Measurements from ENCODE around the gene RTN4RL1. TPM values are rescaled to one million over a fixed set of nuclear protein-coding genes. Genes with fewer than 3 reads are reported as not detected.

The RTN4RL1 gene
- total and polyA plus RNA-seq, 9 of the 15 experiments (the other 6 are each of a cell fraction or from before 2014, with no cell fraction given) = 0.04 to 0.06 (median 0.04) TPM; not detected in 5

DNA sequence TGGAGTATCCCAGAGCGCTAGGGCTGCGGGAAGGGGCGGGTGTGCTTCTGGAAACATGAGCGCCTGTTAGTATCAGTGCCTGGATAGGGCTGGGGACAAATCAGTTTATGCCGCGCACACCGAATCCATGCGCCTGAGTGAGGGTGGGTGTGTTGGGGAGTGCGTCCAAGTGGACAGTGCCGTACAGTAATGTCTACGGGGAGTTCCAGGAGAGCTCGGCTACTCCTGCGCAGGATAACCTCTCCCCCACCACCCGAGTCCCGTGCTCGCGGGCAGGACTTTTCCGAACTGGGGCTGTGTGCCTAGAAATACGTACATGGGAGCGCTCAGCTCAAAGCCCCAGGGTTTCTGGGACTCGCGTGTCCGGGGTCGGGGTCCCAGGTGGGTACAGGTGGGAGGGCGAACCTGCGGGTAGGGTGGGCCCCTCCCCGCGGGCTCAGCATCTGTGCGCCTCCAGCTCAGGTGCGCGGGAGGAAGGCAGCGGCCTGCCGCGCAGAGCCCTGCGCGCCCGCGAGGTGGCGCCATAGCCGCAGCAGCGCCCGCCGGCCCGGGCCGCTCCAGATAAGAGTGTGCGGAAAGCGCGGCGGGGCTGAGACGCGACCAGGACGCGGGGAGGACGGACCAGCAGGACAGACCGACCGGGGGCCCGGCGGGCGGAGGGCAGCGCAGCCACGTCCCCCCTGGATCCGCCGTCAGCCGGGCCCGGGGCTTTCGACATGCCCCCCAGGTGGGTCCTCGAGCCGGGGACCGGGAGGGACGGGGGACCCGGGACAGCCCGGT lies 29.6 kb upstream of the RTN4RL1 start, which contains the start of gene HIC1 (continued):
- TF ChIP-seq ZFX (CRISPR knock-in tag; IDR thresholded peaks at IDR 0.05) (no peak), NONO (IDR thresholded peaks at IDR 0.05; ENCODE audit: low read depth in 2 of 2, low read length in 1 of 2) (no peak), HDGF (IDR thresholded peaks at IDR 0.05) (no peak), TAF7 (tag; IDR thresholded peaks at IDR 0.05) (no peak), ESRRA (IDR thresholded peaks at IDR 0.05; ENCODE audit: borderline replicate concordance, low read depth) (no peak), KLF1 (tag; IDR thresholded peaks at IDR 0.05) (no peak), POLR3A (IDR thresholded peaks at IDR 0.05; ENCODE audit: borderline replicate concordance, extremely low read depth, insufficient read depth, insufficient read length) (no peak), GATAD2B (IDR thresholded peaks at IDR 0.05; ENCODE audit: borderline replicate concordance) (no peak), SRSF7 (optimal IDR thresholded peaks at IDR 0.05; ENCODE audit: low read depth, low read length) (no peak), MECOM (CRISPR knock-in tag; IDR thresholded peaks at IDR 0.05) (no peak), NFXL1 (CRISPR knock-in tag; IDR thresholded peaks at IDR 0.05) (no peak), CBFB (CRISPR knock-in tag; IDR thresholded peaks at IDR 0.05) (no peak), ZNF174 (CRISPR knock-in tag; IDR thresholded peaks at IDR 0.05) (no peak), ZNF644 (tag; IDR thresholded peaks at IDR 0.05; ENCODE audit: low read depth) (no peak), MCM3 (IDR thresholded peaks at IDR 0.05) (no peak), ZNF507 (tag; conservative IDR thresholded peaks at IDR 0.05) (no peak), ZNF121 (CRISPR knock-in tag; conservative IDR thresholded peaks at IDR 0.05) (no peak), KDM4B (IDR thresholded peaks at IDR 0.05; ENCODE audit: borderline replicate concordance in 2 of 2, low read depth in 1 of 2) (no peak), YY1 (IDR thresholded peaks at IDR 0.05; ENCODE audit: borderline replicate concordance in 1 of 3, control insufficient read depth in 1 of 3, extremely low read depth in 1 of 3, insufficient read depth in 3 of 3, insufficient read length in 1 of 3, insufficient replicate concordance in 2 of 3, low read depth in 1 of 3, low read length in 2 of 3) (peak in 1 of 3 experiments; percentile 33), SP2 (IDR thresholded peaks at IDR 0.05; ENCODE audit: extremely low read depth, low read depth, low read length, poor library complexity, severe bottlenecking) (no peak)
- TF ChIP-seq, protein P1, sequence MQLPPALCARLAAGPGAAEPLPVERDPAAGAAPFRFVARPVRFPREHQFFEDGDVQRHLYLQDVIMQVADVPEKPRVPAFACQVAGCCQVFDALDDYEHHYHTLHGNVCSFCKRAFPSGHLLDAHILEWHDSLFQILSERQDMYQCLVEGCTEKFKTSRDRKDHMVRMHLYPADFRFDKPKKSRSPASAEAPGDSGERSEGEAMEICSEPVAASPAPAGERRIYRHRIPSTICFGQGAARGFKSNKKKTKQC (CRISPR knock-in tag; IDR thresholded peaks at IDR 0.05) = no peak
- TF ChIP-seq, protein P2, sequence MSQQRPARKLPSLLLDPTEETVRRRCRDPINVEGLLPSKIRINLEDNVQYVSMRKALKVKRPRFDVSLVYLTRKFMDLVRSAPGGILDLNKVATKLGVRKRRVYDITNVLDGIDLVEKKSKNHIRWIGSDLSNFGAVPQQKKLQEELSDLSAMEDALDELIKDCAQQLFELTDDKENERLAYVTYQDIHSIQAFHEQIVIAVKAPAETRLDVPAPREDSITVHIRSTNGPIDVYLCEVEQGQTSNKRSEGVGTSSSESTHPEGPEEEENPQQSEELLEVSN (IDR thresholded peaks at IDR 0.05; ENCODE audit: borderline replicate concordance in 1 of 2, extremely low read depth in 1 of 2, insufficient read depth in 1 of 2, insufficient read length in 1 of 2, low read depth in 1 of 2, low read length in 1 of 2, poor library complexity in 1 of 2, severe bottlenecking in 1 of 2) = peak in 1 of 2 experiments; percentile 64
- TF ChIP-seq, protein P3, sequence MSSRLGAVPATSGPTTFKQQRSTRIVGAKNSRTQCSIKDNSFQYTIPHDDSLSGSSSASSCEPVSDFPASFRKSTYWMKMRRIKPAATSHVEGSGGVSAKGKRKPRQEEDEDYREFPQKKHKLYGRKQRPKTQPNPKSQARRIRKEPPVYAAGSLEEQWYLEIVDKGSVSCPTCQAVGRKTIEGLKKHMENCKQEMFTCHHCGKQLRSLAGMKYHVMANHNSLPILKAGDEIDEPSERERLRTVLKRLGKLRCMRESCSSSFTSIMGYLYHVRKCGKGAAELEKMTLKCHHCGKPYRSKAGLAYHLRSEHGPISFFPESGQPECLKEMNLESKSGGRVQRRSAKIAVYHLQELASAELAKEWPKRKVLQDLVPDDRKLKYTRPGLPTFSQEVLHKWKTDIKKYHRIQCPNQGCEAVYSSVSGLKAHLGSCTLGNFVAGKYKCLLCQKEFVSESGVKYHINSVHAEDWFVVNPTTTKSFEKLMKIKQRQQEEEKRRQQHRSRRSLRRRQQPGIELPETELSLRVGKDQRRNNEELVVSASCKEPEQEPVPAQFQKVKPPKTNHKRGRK (tag; IDR thresholded peaks at IDR 0.05) = no peak
